HEK293 (cell line): ENCODE measurements around the gene DHRS3.

ENCODE experiments used
- AEBP2 ChIP-seq: fragments of 450-650 bp; formaldehyde crosslinking; IDR thresholded peaks from 2 replicates; pipeline ENCODE4 v1.5.1; 2016; ENCODE audit warnings: missing biosample characterization, missing genetic modification characterization, borderline replicate concordance
- HOXA7 ChIP-seq: sonication (generic); formaldehyde crosslinking; IDR thresholded peaks from 2 replicates; pipeline ENCODE4 v1.8.1; 2022; ENCODE audit warnings: missing genetic modification reagents, borderline replicate concordance
- SALL2 ChIP-seq: fragments of 450-650 bp; formaldehyde crosslinking; IDR thresholded peaks from 2 replicates; pipeline ENCODE4 v1.5.0; 2017; ENCODE audit warnings: missing biosample characterization, mild to moderate bottlenecking, missing genetic modification characterization, borderline replicate concordance
- TCF7L2 ChIP-seq: IDR thresholded peaks from 2 replicates; pipeline ENCODE4 v1.6.1; 2011; ENCODE audit warnings: low read depth, mild to moderate bottlenecking, inconsistent platforms, low read length, moderate library complexity, borderline replicate concordance
- YY1 ChIP-seq: fragments of 450-650 bp; formaldehyde crosslinking; IDR thresholded peaks from 2 replicates; pipeline ENCODE4 v1.5.1; 2018; ENCODE audit warnings: missing biosample characterization, missing genetic modification characterization
- ZNF214 ChIP-seq: fragments of 450-650 bp; formaldehyde crosslinking; IDR thresholded peaks from 2 replicates; pipeline ENCODE4 v1.5.1; 2017; ENCODE audit warnings: missing biosample characterization, mild to moderate bottlenecking, missing genetic modification characterization, borderline replicate concordance
- ZNF302 ChIP-seq: fragments of 450-650 bp; formaldehyde crosslinking; IDR thresholded peaks from 2 replicates; pipeline ENCODE4 v1.5.1; 2016; ENCODE audit warnings: missing biosample characterization, missing genetic modification characterization, low read depth
- ZNF561 ChIP-seq: fragments of 450-650 bp; IDR thresholded peaks from 2 replicates; pipeline ENCODE4 v1.5.1; 2018; ENCODE audit warnings: missing biosample characterization, missing genetic modification characterization, borderline replicate concordance
- TF ChIP-seq, protein P1 (sequence below): fragments of 450-650 bp; formaldehyde crosslinking; IDR thresholded peaks from 2 replicates; pipeline ENCODE4 v1.5.1; 2016; ENCODE audit warnings: missing biosample characterization, missing genetic modification characterization, low read depth
- TF ChIP-seq, protein P2 (sequence below): fragments of 450-650 bp; formaldehyde crosslinking; IDR thresholded peaks from 2 replicates; pipeline ENCODE4 v1.5.1; 2016; ENCODE audit warnings: missing biosample characterization, missing genetic modification characterization
- TF ChIP-seq, protein P3 (sequence below): fragments of 450-650 bp; formaldehyde crosslinking; IDR thresholded peaks from 2 replicates; pipeline ENCODE4 v1.5.1; 2016; ENCODE audit warnings: missing biosample characterization, missing genetic modification characterization, low read depth
- TF ChIP-seq, protein P4 (sequence below): fragments of 450-650 bp; formaldehyde crosslinking; IDR thresholded peaks from 2 replicates; pipeline ENCODE4 v1.5.1; 2016; ENCODE audit warnings: missing biosample characterization, missing genetic modification characterization

DNA sequence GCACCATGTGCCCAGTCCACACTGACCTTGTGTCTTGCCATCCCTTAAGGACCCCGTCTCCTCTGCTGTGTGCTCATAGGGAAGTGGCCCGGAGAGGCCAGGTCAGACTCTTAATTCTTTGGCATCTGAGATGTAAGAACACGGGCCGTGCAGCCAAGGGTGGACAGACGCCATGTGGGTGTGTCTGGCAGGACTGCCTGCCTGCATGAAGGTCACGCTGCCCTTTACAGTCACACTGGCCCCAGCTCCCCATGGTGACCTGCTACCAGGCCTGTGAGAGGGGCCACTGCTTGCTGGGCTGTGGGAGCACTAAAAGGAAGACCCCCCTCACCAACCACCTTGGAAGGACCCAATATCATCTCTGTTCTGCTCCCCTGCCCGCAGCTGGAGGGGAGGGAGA lies 17.7 kb downstream of the DHRS3 start:
- TF ChIP-seq ZNF214 (tag by site-specific recombination) (no peak), HOXA7 (no peak), AEBP2 (tag by site-specific recombination) (no peak), TCF7L2 (no peak), SALL2 (tag by site-specific recombination) (no peak), YY1 (no peak), ZNF302 (tag by site-specific recombination) (no peak), ZNF561 (no peak)
- TF ChIP-seq, protein P1, sequence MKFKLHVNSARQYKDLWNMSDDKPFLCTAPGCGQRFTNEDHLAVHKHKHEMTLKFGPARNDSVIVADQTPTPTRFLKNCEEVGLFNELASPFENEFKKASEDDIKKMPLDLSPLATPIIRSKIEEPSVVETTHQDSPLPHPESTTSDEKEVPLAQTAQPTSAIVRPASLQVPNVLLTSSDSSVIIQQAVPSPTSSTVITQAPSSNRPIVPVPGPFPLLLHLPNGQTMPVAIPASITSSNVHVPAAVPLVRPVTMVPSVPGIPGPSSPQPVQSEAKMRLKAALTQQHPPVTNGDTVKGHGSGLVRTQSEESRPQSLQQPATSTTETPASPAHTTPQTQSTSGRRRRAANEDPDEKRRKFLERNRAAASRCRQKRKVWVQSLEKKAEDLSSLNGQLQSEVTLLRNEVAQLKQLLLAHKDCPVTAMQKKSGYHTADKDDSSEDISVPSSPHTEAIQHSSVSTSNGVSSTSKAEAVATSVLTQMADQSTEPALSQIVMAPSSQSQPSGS (tag by site-specific recombination), result no peak
- TF ChIP-seq, protein P2, sequence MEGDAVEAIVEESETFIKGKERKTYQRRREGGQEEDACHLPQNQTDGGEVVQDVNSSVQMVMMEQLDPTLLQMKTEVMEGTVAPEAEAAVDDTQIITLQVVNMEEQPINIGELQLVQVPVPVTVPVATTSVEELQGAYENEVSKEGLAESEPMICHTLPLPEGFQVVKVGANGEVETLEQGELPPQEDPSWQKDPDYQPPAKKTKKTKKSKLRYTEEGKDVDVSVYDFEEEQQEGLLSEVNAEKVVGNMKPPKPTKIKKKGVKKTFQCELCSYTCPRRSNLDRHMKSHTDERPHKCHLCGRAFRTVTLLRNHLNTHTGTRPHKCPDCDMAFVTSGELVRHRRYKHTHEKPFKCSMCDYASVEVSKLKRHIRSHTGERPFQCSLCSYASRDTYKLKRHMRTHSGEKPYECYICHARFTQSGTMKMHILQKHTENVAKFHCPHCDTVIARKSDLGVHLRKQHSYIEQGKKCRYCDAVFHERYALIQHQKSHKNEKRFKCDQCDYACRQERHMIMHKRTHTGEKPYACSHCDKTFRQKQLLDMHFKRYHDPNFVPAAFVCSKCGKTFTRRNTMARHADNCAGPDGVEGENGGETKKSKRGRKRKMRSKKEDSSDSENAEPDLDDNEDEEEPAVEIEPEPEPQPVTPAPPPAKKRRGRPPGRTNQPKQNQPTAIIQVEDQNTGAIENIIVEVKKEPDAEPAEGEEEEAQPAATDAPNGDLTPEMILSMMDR (tag by site-specific recombination), result no peak
- TF ChIP-seq, protein P3, sequence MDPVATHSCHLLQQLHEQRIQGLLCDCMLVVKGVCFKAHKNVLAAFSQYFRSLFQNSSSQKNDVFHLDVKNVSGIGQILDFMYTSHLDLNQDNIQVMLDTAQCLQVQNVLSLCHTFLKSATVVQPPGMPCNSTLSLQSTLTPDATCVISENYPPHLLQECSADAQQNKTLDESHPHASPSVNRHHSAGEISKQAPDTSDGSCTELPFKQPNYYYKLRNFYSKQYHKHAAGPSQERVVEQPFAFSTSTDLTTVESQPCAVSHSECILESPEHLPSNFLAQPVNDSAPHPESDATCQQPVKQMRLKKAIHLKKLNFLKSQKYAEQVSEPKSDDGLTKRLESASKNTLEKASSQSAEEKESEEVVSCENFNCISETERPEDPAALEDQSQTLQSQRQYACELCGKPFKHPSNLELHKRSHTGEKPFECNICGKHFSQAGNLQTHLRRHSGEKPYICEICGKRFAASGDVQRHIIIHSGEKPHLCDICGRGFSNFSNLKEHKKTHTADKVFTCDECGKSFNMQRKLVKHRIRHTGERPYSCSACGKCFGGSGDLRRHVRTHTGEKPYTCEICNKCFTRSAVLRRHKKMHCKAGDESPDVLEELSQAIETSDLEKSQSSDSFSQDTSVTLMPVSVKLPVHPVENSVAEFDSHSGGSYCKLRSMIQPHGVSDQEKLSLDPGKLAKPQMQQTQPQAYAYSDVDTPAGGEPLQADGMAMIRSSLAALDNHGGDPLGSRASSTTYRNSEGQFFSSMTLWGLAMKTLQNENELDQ, result no peak
- TF ChIP-seq, protein P4, sequence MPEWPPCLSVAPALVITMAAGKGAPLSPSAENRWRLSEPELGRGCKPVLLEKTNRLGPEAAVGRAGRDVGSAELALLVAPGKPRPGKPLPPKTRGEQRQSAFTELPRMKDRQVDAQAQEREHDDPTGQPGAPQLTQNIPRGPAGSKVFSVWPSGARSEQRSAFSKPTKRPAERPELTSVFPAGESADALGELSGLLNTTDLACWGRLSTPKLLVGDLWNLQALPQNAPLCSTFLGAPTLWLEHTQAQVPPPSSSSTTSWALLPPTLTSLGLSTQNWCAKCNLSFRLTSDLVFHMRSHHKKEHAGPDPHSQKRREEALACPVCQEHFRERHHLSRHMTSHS (tag by site-specific recombination), result no peak
